Stimulated activated CD4-positive, alpha-beta T cell treated with anti-CD3 and anti-CD28 coated beads, Interleukin-1b, Interleukin-23, amount 100 ng/mL, for 48 hours (primary cell): ENCODE measurements around the gene TMEM89.

Experiments used
- DNase-seq: peaks from one replicate; pipeline ENCODE4 v3.0.0-alpha.2; 2020

Gene TMEM89

DNA sequence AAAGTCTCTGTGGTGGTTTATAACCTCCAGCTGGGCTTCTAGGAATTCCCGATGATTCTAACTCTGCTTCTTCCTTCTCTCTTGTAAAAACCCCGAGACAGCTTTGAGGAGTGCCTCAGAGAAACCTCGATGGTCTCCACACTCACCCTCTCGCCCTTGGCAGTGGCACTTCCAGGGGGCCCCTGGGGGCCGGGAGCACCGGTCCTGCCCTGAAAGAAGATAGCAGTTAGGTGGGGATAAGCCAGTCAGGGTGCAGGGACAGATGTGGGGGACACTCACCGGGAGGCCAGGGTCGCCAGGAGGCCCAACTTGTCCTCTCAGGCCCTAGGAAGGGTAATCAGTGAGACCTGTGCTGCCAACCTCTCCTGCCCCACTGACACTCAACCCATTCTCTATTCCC, 36.2 kb downstream of the TMEM89 start:
- no peak for DNase-seq

DNA sequence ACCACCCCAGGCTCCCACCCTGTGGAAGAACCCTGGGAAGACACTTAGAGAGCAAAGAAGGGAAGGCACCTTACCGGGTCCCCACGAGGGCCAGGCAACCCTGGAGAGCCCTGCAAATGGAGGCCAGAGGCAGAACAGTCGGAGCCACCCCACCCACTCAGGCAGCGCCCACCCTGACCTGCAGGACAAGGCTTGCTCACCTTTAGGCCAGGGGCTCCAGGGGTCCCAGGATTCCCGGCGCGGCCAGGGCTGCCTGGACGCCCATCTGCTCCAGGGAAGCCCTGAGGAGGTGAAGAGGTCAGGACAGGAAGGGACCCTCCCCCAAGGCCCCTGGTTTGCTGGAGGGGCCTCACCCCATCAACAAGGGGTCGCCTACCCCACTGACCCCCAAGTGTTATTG, 36.7 kb downstream of the TMEM89 start:
- no peak for DNase-seq

DNA sequence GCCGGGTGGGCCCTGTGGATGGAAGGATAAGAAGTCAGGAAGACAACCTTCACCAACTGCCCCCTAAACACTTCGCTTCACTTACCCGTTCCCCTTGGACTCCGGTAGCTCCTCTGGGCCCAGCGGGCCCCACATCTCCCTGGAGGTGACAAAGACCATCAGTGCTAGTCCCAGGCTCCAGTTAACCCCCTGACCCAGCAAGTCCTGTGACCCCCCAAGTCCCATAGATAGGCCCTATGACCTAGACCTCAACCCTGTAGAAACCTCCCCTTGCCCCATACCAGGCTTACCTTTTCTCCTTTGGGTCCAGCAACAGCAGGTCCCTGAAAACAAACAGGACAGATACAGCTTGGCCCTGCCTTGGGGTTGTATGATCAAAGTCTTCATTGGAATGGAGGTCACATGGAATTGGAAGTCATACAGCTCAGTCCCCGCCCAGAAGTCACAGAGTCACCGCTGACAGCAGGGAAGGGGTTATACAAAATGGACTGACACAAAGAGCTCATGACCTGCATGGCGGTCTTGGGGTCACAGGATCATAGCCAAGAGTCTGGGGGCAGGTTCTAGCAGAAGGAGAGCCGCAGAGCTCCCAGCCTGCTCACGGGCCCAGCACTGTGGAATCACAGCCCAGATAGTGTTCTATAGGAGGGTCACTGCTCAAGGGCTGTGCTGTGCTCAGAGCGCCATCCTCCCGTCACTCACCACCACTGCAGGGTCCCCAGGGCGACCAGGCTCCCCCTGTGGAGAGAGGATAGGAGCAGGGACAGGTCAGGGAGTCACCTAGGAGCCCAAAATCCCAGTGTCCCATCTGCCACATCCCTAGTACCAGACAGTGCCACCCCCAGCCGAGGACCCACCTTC, 39.7 kb downstream of the TMEM89 start:
- DNase-seq: no peak

DNA sequence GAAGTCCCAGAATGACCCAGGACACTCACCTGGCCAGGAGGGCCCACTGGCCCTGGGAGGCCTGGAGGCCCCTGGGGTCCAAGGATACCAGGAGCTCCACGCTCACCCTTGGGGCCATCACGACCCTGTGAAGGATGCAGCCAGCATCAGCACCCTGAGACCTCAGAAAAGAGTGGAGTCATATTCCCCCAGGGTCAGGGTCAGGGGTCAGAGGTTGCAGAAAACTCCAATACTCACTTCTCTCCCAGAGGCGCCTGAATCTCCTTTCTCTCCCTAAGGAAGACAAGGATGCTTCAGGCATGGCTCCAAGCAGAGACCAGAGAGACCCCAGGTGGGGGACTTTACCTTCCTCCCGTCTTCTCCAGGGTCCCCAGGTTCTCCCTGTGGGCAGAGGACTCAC, 44.9 kb downstream of the TMEM89 start:
- no peak for DNase-seq

DNA sequence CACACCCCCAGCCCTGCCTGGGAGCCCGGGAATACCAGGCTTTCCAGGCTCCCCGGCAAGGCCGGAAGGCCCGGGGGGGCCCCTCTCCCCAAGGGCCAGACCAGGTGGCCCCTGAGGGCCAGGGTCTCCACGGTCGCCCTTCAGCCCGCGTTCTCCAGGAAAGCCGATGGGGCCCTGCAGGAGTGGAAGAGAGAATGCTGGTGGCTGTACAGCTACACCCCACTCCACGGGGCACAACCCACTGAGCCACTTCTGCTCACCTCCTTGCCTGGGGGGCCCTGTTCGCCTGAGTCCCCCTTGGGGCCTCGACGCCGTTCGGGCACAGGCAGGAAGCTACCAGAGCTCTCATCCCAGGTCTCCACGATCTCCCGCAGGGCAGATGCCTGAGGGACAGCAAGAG, 46.2 kb downstream of the TMEM89 start:
- no peak for DNase-seq

DNA sequence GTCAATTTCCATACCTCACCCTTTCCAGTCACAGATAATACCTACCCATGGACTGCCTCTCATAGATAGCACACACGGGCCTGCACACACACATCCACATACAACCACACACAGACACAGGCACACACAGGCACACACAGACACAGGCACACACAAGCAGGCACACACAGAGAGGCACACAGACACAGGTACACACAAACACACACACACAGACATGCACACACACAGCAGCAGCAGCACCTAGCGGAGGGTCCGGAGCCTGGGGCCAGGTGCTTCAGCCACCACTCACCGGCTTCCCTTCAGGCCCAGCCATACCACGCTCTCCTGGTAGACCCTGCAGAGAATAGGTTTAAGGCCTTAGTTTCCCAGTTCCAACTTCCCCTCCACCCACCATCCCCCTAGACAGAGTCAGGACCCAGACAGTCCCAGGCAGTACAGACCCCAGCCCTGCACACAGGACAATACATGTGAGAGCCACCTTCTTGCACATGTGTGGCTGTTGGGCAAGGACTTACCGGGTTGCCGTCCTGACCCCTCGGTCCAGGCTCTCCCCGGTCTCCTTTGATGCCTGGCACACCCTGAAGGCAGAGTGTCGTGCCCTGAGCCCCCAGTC, 47.5 kb downstream of the TMEM89 start:
- DNase-seq: no peak

DNA sequence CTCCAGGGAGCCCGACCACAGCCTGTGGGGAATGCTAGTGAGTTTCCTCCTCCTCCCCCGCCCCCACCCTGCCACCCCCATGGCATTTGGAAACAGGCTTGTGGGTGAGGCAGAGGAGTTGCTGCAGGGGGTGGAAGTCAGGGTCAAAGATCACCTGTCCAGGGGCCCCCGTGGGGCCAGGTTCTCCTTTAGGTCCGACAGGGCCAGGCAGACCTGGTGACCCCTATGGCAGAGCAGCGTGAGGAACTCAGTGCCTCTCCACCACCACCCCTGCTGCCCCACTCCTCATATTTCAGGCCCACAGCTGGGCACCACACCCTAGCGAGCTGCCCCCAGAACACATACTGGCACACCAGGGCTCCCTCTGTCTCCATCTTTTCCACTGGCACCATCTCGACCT, 49.1 kb downstream of the TMEM89 start:
- no peak for DNase-seq

DNA sequence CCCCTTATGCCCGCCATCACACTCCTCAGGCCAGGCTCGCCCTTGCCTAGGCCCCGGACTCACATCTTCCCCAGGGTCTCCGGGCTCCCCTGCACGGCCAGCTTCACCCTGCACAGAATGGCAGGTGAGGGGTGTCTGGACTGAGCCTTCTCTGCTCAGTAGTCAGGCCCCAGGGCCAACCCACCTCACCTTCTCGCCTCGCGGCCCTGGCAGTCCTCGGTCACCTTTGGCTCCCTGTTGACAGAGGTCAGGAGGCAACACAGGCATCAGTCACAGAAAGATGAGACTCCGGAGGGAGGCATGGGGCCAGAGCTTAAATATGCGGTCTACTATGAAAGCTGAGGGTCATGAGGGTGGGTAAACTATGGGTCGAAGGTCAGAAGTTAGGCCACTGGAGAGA, 49.6 kb downstream of the TMEM89 start:
- DNase-seq: no peak
